HEK293T (cell line): Measurements from ENCODE around the gene CRYZL1.

ENCODE experiments used
- ARNT ChIP-seq: fragments of 450-650 bp; IDR thresholded peaks from 2 replicates; pipeline ENCODE4 v1.6.1; 2017; ENCODE audit warnings: mild to moderate bottlenecking
- BHLHE40 ChIP-seq: fragments of 450-650 bp; IDR thresholded peaks from 2 replicates; pipeline ENCODE4 v1.6.1; 2016; ENCODE audit warnings: mild to moderate bottlenecking, moderate library complexity, borderline replicate concordance
- ELF4 ChIP-seq: fragments of 450-650 bp; IDR thresholded peaks from 2 replicates; pipeline ENCODE4 v1.6.1; 2017; ENCODE audit warnings: antibody characterized with exemption
- FOXK2 ChIP-seq: fragments of 450-650 bp; IDR thresholded peaks from 2 replicates; pipeline ENCODE4 v1.6.1; 2016; ENCODE audit warnings: mild to moderate bottlenecking
- SUZ12 ChIP-seq: fragments of 450-650 bp; IDR thresholded peaks from 2 replicates; pipeline ENCODE4 v1.6.1; 2016; ENCODE audit warnings: mild to moderate bottlenecking
- TARDBP ChIP-seq: fragments of 450-650 bp; IDR thresholded peaks from 2 replicates; pipeline ENCODE4 v1.6.1; 2016
- ZNF384 ChIP-seq: fragments of 450-650 bp; IDR thresholded peaks from 2 replicates; pipeline ENCODE4 v1.6.1; 2016
- TF ChIP-seq, protein P1 (sequence below): fragments of 450-650 bp; IDR thresholded peaks from 2 replicates; pipeline ENCODE4 v1.6.1; 2016

DNA sequence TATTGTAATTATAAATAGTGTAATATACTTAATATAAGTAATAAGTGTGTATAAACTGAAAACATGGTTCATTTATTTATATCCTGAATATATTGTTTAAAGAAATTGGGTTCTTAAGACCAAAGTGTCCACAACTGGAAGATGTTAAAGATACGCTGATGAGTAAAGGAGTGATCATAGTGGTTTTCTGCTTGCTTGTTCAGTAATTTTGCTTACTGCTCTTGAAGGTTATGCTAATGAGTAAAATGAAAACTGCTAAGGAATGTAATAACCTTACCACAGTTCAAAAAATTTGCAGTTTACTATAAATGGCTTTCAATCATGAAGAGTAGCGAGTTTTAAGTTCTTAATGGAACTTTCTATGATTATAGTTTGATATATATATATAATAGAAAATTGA, 75.0 kb downstream of the CRYZL1 start:
- TF ChIP-seq ELF4: no peak
- TF ChIP-seq, protein P1, sequence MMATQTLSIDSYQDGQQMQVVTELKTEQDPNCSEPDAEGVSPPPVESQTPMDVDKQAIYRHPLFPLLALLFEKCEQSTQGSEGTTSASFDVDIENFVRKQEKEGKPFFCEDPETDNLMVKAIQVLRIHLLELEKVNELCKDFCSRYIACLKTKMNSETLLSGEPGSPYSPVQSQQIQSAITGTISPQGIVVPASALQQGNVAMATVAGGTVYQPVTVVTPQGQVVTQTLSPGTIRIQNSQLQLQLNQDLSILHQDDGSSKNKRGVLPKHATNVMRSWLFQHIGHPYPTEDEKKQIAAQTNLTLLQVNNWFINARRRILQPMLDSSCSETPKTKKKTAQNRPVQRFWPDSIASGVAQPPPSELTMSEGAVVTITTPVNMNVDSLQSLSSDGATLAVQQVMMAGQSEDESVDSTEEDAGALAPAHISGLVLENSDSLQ: no peak
- TF ChIP-seq TARDBP: no peak
- TF ChIP-seq BHLHE40: no peak
- no peak for TF ChIP-seq SUZ12
- TF ChIP-seq FOXK2: no peak
- TF ChIP-seq ARNT: no peak
- no peak for TF ChIP-seq ZNF384
